ENCODE measurements around the gene BDH1.

DNA sequence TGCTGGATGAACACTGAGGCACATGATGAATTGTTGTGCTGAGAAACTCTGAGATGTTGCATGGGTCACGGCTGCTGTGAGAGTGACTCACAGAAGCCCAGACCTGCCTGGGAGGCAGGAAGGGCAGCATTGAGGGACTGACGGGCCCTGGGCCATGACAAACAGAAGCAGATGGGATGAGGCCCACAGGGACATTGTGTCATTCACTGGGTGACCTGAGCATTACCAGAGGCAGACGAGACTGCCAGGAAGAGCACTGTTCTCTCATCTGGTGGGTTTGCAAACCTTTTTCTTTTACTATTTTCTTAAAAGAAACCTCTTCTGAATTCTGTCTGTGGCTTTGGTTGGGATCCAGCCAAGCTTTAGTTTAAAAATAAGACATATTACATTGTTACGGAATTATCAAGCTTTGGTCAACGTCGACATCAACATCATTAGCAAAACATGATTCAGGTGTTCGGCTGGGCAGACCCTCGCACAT is 67.8 kb downstream of the BDH1 start:
- TF ChIP-seq, protein P1, sequence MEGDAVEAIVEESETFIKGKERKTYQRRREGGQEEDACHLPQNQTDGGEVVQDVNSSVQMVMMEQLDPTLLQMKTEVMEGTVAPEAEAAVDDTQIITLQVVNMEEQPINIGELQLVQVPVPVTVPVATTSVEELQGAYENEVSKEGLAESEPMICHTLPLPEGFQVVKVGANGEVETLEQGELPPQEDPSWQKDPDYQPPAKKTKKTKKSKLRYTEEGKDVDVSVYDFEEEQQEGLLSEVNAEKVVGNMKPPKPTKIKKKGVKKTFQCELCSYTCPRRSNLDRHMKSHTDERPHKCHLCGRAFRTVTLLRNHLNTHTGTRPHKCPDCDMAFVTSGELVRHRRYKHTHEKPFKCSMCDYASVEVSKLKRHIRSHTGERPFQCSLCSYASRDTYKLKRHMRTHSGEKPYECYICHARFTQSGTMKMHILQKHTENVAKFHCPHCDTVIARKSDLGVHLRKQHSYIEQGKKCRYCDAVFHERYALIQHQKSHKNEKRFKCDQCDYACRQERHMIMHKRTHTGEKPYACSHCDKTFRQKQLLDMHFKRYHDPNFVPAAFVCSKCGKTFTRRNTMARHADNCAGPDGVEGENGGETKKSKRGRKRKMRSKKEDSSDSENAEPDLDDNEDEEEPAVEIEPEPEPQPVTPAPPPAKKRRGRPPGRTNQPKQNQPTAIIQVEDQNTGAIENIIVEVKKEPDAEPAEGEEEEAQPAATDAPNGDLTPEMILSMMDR (optimal IDR thresholded peaks at IDR 0.05 in 1 of 3, IDR thresholded peaks at IDR 0.05 in 1 of 3, conservative IDR thresholded peaks at IDR 0.05 in 1 of 3; ENCODE audit: extremely low read depth in 1 of 3, insufficient read depth in 2 of 3, low read length in 3 of 3) = no peak
- TF ChIP-seq EZH2 (IDR thresholded peaks at IDR 0.05; ENCODE audit: low read length) = no peak
